IMR-90 (cell line): Measurements from ENCODE around the gene CAMTA1.

ENCODE experiments used
- CHD1 ChIP-seq: IDR thresholded peaks from 2 replicates; pipeline ENCODE4 v1.6.1; 2012; ENCODE audit warnings: low read depth, low read length, improper control_type of control experiment
- CTCF ChIP-seq: conservative IDR thresholded peaks from 2 replicates; pipeline ENCODE4 v1.5.1; 2012; ENCODE audit warnings: mild to moderate bottlenecking, low read depth, low read length, improper control_type of control experiment
- MXI1 ChIP-seq: IDR thresholded peaks from 2 replicates; pipeline ENCODE4 v1.6.1; 2012; ENCODE audit warnings: low read depth, mild to moderate bottlenecking, low read length, moderate library complexity, borderline replicate concordance

- no peak for TF ChIP-seq CHD1
- TF ChIP-seq CTCF: no peak
- TF ChIP-seq MXI1: no peak
Observed at GRCh38 chr1:7146710-7147109, 361.5 kb downstream of the CAMTA1 start.
